Fibroblast of pulmonary artery (primary cell): ENCODE measurements around the gene CRYGC.

ENCODE experiments used
- DNase-seq: peaks from one replicate; pipeline ENCODE4 v3.0.0-alpha.2; 2010; ENCODE audit warnings: low read depth
- H3K4me3 ChIP-seq: replicated peaks from 2 replicates; pipeline ENCODE4 v1.5.1; 2011; ENCODE audit warnings: low read depth, mild to moderate bottlenecking, control low read depth, low read length, moderate library complexity
- CTCF ChIP-seq: IDR thresholded peaks from 2 replicates; pipeline ENCODE4 v1.5.1; 2011; ENCODE audit warnings: mild to moderate bottlenecking, control low read depth, low read length, inconsistent platforms; ENCODE audit errors: missing control alignments

CRYGC gene

GRCh38 chr2:208098267-208098666, 31.4 kb downstream of the CRYGC start:
- H3K4me3 ChIP-seq: no peak overlapping the region
- DNase-seq: no peak
- no peak for TF ChIP-seq CTCF

DNA sequence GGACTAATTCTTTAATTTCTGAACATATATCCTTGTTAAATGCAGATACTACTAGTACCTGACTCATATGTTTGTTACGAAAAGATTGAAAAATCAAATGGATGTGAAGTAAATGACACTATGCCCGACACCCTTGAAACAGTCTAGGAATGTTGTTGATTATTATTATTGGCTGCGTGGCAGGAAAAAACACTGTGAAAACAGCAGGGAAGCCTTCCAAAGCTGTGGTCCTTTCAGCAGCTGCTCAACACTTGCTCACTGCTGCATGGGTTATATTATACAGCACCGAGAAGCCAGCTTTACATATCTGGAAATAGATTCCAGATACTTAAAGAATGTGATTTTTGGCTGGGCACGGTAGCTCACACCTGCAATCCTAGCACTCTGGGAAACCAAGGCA, 31.8 kb downstream of the CRYGC start:
- no peak overlapping the region for H3K4me3 ChIP-seq
- TF ChIP-seq CTCF: no peak
- DNase-seq: peak; percentile 32

GRCh38 chr2:208097313-208097712, 32.3 kb downstream of the CRYGC start:
- DNase-seq: no peak
- TF ChIP-seq CTCF: no peak
- no peak overlapping the region for H3K4me3 ChIP-seq

GRCh38 chr2:208096080-208096479, 33.5 kb downstream of the CRYGC start:
- DNase-seq: no peak
- H3K4me3 ChIP-seq: no peak overlapping the region
- no peak for TF ChIP-seq CTCF

- no peak for DNase-seq
- no peak for TF ChIP-seq CTCF
- H3K4me3 ChIP-seq: no peak overlapping the region
Observed at GRCh38 chr2:208093128-208093527, 36.5 kb downstream of the CRYGC start.

DNA sequence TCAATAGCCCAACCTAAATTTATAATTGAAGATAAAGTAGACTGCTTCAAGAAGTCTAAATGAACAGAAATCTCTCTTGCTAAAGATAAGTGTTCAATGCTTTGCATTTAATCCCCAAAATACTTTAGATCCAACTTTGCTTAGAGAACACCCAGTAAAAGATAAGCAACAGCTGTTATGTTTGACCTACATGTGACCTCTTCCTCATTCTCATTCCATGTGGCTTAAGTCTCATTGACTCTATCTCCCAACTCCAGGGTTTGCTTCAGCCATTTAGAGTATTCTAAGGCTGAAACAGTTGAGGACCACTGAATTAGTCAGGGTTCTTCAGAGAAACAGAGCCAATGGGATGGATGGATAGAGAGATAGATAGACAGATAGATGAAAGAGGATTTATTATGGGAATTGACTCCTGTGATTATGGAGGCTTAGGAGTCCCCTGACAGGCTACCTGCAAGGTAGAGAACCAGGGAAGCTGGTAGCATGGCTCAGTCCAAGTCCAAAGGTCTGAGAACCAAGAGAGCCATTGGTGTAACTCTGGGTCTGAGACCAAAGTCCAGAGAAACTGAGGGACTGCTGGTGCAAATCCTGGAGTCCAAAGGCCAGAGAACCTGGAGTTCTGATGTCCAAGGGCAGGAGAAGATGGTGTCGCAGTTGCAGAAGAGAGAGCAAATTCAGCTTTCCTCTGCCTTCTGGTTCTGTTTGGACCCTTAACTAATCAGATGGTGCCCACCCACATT, 37.4 kb downstream of the CRYGC start:
- no peak overlapping the region for H3K4me3 ChIP-seq
- no peak for TF ChIP-seq CTCF
- no peak for DNase-seq

DNA sequence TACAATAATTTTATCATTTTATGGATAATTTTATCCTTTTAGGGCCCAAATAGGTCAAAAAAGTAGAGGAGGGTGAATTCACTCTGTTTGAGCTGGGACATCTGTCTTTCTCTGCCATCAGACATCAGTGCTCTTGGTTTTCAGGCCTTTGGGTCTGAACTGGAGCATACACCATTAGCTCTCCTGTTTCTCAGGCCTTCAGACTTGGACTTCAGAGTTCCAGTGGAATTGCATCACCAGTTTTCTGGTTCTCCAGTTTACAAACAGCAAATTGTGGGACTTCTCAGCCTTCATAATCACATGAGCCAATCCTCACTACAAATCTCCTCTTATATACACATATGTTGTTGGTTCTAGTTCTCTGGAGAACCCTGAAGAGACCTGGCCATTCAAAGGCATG, 39.2 kb downstream of the CRYGC start:
- TF ChIP-seq CTCF: no peak
- H3K4me3 ChIP-seq: no peak overlapping the region
- no peak for DNase-seq
